AG04449 (cell line): ENCODE measurements around the gene FRMPD4.

Experiments used
- CTCF ChIA-PET: fragments of 350-600 bp; formaldehyde crosslinking; extraction: SDS; loops from one replicate; lab custom pipeline; 2021; ENCODE audit warnings: antibody characterized with exemption; lab: Yijun Ruan, JAX
- POLR2A ChIA-PET: fragments of 400-600, 350-600 bp; formaldehyde crosslinking; extraction: SDS; loops from one replicate; lab custom pipeline; 2020; ENCODE audit warnings: antibody characterized with exemption, inconsistent platforms; lab: Yijun Ruan, JAX
- DNase-seq: peaks from one replicate; pipeline ENCODE4 v3.0.0-alpha.2; 2010; ENCODE audit warnings: low read depth, low spot score
- H3K4me3 ChIP-seq: 2 replicates; pipeline ENCODE4 v1.5.1; 2011; ENCODE audit warnings: low read depth, mild to moderate bottlenecking, control low read depth, low read length
- CTCF ChIP-seq: IDR thresholded peaks from one replicate; pipeline ENCODE4 v1.5.1; 2011; ENCODE audit warnings: mild to moderate bottlenecking, moderate library complexity, low read length, control low read depth, inconsistent platforms; ENCODE audit not compliant: insufficient read depth; ENCODE audit errors: missing control alignments

FRMPD4 gene

GRCh38 chrX:12314651-12315050, 176.4 kb downstream of the FRMPD4 start:
- POLR2A ChIA-PET = no interaction called here
- DNase-seq = no peak
- TF ChIP-seq CTCF = no peak
- H3K4me3 ChIP-seq = no peak overlapping the region
- CTCF ChIA-PET = no interaction called here

DNA sequence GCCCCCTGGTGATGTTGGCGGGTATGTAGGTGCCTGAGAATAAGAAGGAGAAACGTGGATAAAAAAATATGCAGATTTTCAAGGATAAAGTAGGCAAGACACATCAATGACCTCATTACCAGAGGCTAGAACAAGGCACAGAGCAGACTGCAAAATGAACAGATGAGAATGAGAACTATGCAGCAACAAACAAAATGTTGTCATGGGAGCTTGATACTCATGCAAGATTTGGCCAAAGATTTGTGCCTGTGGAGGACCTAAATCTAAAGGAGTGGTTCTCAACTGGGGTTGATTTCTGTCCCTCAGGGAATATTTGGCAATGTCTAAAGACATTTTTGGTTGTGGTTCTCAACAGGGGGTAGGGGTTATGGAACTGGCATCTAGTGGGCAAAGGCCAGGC, 177.3 kb downstream of the FRMPD4 start:
- no peak for TF ChIP-seq CTCF
- H3K4me3 ChIP-seq = no peak overlapping the region
- ChIA-PET POLR2A (no interaction called here), CTCF (no interaction called here)
- DNase-seq = no peak

- no peak for TF ChIP-seq CTCF
Measured at GRCh38 chrX:12319003-12319519, 180.8 kb downstream of the FRMPD4 start.

DNA sequence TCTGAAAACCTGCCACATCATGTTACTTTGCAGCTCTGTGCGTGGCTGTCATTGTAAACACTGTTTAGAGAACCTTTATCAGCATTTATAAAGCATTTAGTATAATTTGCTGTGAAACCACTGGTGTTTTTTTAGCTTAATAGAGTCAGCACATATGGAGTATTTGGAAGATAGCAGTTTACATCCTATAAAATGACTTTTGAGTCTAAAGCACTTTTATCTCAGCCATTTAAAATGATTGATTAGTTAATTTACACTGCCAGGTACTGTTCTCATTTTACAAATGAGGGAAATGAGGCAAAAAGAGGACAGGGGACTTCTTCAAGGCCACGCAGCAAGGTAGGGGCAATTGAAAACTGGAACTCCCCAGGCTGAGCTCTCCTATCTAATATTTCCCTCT, 181.7 kb downstream of the FRMPD4 start:
- CTCF ChIA-PET = interaction anchor here (1.1 to 1.5 kb wide), 3 partner anchors 22 to 240 kb away, joined by 3 to 5 read pairs (median 4); no protein-coding TSS in a partner anchor
- no peak for TF ChIP-seq CTCF
- POLR2A ChIA-PET = interaction anchor here (0.5 kb wide), 1 partner anchor 115 kb away, joined by 3 read pairs; no protein-coding TSS in a partner anchor
- no peak overlapping the region for H3K4me3 ChIP-seq
- no peak for DNase-seq

More at GRCh38 chrX:12319003-12319519, 180.8 kb downstream of the FRMPD4 start:
- POLR2A ChIA-PET = no interaction called here
- no peak for DNase-seq
- no peak overlapping the region for H3K4me3 ChIP-seq
- CTCF ChIA-PET = interaction anchor here (1.1 to 1.5 kb wide), 3 partner anchors 23 to 239 kb away, joined by 3 to 5 read pairs (median 4); no protein-coding TSS in a partner anchor

GRCh38 chrX:12322031-12322430, 183.8 kb downstream of the FRMPD4 start:
- TF ChIP-seq CTCF = no peak
- no peak for DNase-seq
- CTCF ChIA-PET = no interaction called here
- POLR2A ChIA-PET = no interaction called here
- no peak overlapping the region for H3K4me3 ChIP-seq

DNA sequence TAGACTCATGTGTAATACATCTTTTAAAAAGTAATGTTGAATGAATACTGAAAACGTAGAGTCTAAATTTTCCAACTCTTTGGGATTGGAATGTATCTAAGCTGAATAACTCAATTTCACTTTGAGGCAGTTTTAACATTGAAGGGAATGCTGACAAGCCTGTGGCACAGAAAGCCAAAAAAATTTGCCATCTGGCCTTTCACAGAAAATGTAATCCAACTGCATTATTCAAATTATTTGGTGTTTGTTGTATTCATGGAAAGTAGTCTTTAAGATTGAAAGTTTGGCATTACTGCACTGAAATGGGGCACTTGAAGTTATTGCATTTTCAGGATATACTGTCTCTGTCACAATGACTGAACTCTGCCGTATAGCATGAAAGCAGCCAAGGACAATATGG, 186.9 kb downstream of the FRMPD4 start:
- TF ChIP-seq CTCF = no peak
- no peak for DNase-seq
- no peak overlapping the region for H3K4me3 ChIP-seq
- CTCF ChIA-PET = no interaction called here
- POLR2A ChIA-PET = no interaction called here
